ENCODE measurements around the gene CYP2E1. TPM values are rescaled to one million over a fixed set of nuclear protein-coding genes. Genes with fewer than 3 reads are reported as not detected.

Gene CYP2E1
- total RNA-seq (2022), result 1.7 and 3.5 TPM in 2 replicates
- Bru-seq, nascent RNA, result percentile 26 among the genes with signal in this experiment
- BruChase-seq, experiment 1, labeled RNA remaining after a 6-hour chase, result percentile 36 among the genes with signal in this experiment
- BruChase-seq, experiment 2, labeled RNA remaining after a 2-hour chase, result percentile 43 among the genes with signal in this experiment
- long read RNA-seq, partial matches to known transcripts, result 0 of 4 reads
- long read RNA-seq, other reads (novel, unspliced or antisense), result 4 of 4 reads

DNA sequence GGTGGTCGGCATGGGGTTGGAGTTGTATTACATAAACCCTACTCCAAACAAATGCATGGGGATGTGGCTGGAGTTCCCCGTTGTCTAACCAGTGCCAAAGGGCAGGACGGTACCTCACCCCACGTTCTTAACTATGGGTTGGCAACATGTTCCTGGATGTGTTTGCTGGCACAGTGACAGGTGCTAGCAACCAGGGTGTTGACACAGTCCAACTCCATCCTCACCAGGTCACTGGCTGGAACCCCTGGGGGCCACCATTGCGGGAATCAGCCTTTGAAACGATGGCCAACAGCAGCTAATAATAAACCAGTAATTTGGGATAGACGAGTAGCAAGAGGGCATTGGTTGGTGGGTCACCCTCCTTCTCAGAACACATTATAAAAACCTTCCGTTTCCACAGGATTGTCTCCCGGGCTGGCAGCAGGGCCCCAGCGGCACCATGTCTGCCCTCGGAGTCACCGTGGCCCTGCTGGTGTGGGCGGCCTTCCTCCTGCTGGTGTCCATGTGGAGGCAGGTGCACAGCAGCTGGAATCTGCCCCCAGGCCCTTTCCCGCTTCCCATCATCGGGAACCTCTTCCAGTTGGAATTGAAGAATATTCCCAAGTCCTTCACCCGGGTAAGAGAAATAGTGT, at the start of gene CYP2E1:
Gene CYP2E1, plus strand, starts transcription at position 407 of the 632 bp plus-strand sequence. Its CDS starts 33 bp downstream, at position 440.
- intact Hi-C loops (cut with micrococcal nuclease; ENCODE audit: unreplicated experiment), result no loop called here
- Mint-ChIP-seq H3K4me1 (ENCODE audit: low read depth, unreplicated experiment) (peaks cover 14% of the 10 kb centered on the region), H3K4me3 (ENCODE audit: low read depth, unreplicated experiment) (peak within 1 kb of the TSS; percentile 71), H3K9me3 (ENCODE audit: low read depth, unreplicated experiment) (no peaks in the 10 kb centered on the region), H3K27ac (ENCODE audit: unreplicated experiment) (no peak within 1 kb of the TSS), H3K36me3 (ENCODE audit: insufficient read depth, unreplicated experiment) (peaks cover 26% of the 10 kb centered on the region), H3K27me3 (ENCODE audit: unreplicated experiment) (no peaks in the 10 kb centered on the region)
- no TSS peak for BruUV-seq (replicated peaks)
- no peak for DNase-seq
- TF ChIP-seq, protein P1, sequence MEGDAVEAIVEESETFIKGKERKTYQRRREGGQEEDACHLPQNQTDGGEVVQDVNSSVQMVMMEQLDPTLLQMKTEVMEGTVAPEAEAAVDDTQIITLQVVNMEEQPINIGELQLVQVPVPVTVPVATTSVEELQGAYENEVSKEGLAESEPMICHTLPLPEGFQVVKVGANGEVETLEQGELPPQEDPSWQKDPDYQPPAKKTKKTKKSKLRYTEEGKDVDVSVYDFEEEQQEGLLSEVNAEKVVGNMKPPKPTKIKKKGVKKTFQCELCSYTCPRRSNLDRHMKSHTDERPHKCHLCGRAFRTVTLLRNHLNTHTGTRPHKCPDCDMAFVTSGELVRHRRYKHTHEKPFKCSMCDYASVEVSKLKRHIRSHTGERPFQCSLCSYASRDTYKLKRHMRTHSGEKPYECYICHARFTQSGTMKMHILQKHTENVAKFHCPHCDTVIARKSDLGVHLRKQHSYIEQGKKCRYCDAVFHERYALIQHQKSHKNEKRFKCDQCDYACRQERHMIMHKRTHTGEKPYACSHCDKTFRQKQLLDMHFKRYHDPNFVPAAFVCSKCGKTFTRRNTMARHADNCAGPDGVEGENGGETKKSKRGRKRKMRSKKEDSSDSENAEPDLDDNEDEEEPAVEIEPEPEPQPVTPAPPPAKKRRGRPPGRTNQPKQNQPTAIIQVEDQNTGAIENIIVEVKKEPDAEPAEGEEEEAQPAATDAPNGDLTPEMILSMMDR (IDR thresholded peaks at IDR 0.05; ENCODE audit: unreplicated experiment), result no peak
- CTCF ChIA-PET, result no interaction called here

DNA sequence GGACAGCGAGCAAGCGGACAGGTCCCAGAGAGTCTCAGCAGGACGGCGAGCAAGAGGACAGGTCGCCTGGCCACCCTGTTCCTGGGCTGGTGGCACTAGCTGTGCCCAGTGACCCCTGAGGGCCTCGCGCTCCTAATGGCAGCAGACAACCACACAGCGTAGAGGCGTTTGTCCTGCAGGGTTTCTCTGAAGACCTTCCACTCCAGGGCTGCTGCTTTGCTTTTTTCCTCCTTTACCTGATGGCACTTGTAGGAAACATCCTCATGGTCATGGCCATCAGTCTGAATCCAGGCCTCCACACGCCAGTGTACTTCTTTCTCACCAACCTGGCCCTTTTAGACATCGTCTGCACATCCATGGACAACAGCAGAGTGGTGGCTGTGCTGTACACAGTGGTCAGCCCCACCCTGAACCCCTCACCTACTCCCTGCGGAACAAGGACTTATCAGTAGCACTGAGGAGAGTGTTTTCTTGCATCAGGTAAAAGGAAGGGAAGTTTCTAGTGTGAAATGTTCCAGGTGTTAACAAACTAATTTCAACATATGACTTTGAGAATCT, 46.0 kb upstream of the CYP2E1 start:
- no TSS peak for BruUV-seq (replicated peaks)
- H3K4me1 Mint-ChIP-seq (ENCODE audit: low read depth, unreplicated experiment), result no peaks in the 10 kb centered on the region

DNA sequence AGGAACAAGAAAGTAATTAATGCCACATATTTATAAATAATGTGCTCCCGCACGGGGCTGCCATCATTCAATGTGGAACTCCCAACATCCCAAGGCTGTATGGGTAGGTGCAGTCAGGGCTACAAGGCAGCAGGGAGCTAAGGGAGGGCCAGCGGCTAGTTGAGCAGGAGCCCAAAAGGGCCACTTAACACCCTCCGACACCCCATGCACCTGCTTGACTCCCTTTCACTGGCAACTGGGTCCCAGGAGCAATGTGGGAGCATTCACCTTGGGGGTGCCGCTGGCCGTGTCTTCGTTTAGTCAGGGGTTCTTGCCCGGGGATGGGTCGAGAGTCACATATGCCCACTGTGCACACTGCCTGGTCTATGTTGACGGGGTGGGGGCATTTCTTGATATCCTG, 45.5 kb upstream of the CYP2E1 start:
- intact Hi-C loops (cut with micrococcal nuclease; ENCODE audit: unreplicated experiment), result no loop called here
- Mint-ChIP-seq H3K4me1 (ENCODE audit: low read depth, unreplicated experiment) (no peaks in the 10 kb centered on the region), H3K4me3 (ENCODE audit: low read depth, unreplicated experiment) (no peak overlapping the region), H3K27me3 (ENCODE audit: unreplicated experiment) (no peaks in the 10 kb centered on the region), H3K9me3 (ENCODE audit: low read depth, unreplicated experiment) (peaks cover 12% of the 10 kb centered on the region), H3K36me3 (ENCODE audit: insufficient read depth, unreplicated experiment) (no peaks in the 10 kb centered on the region), H3K27ac (ENCODE audit: unreplicated experiment) (no peak overlapping the region)
- DNase-seq, result no peak
- TF ChIP-seq, protein P1 (IDR thresholded peaks at IDR 0.05; ENCODE audit: unreplicated experiment), result no peak
- no TSS peak for BruUV-seq (replicated peaks)
- CTCF ChIA-PET, result no interaction called here

More for the DNA sequence above, 46.0 kb upstream of the CYP2E1 start:
- CTCF ChIA-PET, result no interaction called here
- TF ChIP-seq, protein P1 (IDR thresholded peaks at IDR 0.05; ENCODE audit: unreplicated experiment), result no peak
- Mint-ChIP-seq H3K27me3 (ENCODE audit: unreplicated experiment) (no peaks in the 10 kb centered on the region), H3K4me3 (ENCODE audit: low read depth, unreplicated experiment) (no peak overlapping the region), H3K27ac (ENCODE audit: unreplicated experiment) (no peak overlapping the region), H3K9me3 (ENCODE audit: low read depth, unreplicated experiment) (peaks cover 11% of the 10 kb centered on the region), H3K36me3 (ENCODE audit: insufficient read depth, unreplicated experiment) (no peaks in the 10 kb centered on the region)
- DNase-seq, result no peak
- intact Hi-C loops (cut with micrococcal nuclease; ENCODE audit: unreplicated experiment), result no loop called here

DNA sequence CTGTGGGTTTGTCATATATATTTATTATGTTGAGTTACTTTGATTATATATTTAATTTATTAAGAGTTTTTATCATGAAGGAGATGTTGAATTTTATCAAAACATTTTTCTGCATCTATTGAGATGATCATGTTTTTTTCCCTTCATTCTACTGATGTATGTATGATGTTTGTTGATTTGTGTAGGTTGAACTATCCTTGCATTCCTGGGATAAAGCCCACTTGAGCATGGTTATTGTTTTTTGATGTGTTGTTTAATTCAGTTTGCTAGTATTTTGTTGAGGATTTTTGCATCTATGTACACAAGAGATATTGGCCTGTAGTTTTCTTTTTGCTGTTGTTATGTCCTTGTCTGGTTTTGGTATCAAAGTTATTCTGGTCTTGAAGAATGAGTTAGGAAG, 42.3 kb upstream of the CYP2E1 start:
- Mint-ChIP-seq H3K9me3 (ENCODE audit: low read depth, unreplicated experiment) (peaks cover 16% of the 10 kb centered on the region), H3K4me1 (ENCODE audit: low read depth, unreplicated experiment) (no peaks in the 10 kb centered on the region), H3K27ac (ENCODE audit: unreplicated experiment) (no peak overlapping the region), H3K4me3 (ENCODE audit: low read depth, unreplicated experiment) (no peak overlapping the region), H3K36me3 (ENCODE audit: insufficient read depth, unreplicated experiment) (no peaks in the 10 kb centered on the region), H3K27me3 (ENCODE audit: unreplicated experiment) (no peaks in the 10 kb centered on the region)
- TF ChIP-seq, protein P1 (IDR thresholded peaks at IDR 0.05; ENCODE audit: unreplicated experiment), result no peak
- no peak for DNase-seq
- intact Hi-C loops (cut with micrococcal nuclease; ENCODE audit: unreplicated experiment), result no loop called here
- BruUV-seq (replicated peaks), result no TSS peak
- CTCF ChIA-PET, result no interaction called here
